ENCODE data around the gene CEBPZOS.
"Not testable (repeated sequence)": the region's sequence is repeated elsewhere in the genome, so short reads cannot be mapped to it uniquely, and the experiment has no call there.

Gene CEBPZOS

DNA sequence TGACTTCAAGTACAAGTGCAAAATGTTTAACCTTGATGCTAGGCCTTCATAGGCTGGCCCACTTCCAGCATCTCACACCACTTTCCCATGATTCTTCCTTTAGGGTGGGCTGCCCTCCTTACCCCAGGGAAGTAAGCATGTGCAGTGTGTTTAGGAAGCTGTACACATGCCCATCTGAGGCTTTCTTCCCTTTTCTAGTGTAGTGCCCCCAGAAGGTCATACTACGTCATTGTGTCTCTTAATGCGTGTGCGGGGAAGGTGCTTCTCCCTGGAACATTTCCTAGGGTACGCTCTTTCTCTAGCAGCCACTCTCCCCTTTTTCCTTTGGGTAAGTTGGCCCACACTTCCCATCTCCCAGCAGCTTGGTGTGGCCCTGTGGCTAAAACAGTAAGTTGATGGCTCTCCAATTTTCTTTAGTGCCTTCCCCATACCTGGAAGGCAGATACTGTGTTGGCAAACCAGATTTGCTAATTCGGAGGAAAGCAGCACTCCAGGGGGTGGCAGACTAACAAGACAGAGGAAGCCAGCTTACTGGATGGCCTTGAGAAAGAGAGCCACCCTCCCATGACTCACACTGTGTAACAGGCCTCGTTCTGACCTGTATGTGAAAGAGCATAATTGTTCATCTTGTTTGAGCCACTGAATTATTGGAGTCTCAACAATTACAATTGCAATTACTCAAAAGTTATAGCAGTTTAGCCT, 6.7 kb upstream of the CEBPZOS start:
- Histone ChIP-seq H3K9me3 (no peaks in the 10 kb centered on the region), H3K4me3 (ENCODE audit: low read depth, low read length) (no peak overlapping the region), H3K27me3 (no peaks in the 10 kb centered on the region), H3K36me3 (no peaks in the 10 kb centered on the region), H3K4me1 (no peaks in the 10 kb centered on the region)
- TF ChIP-seq CTCF (IDR thresholded peaks at IDR 0.05; ENCODE audit: low read depth, low read length): 0 out of 2 replicates have a peak, but pooled peaks have one; percentile 2
- DNase-seq: no peak

DNA sequence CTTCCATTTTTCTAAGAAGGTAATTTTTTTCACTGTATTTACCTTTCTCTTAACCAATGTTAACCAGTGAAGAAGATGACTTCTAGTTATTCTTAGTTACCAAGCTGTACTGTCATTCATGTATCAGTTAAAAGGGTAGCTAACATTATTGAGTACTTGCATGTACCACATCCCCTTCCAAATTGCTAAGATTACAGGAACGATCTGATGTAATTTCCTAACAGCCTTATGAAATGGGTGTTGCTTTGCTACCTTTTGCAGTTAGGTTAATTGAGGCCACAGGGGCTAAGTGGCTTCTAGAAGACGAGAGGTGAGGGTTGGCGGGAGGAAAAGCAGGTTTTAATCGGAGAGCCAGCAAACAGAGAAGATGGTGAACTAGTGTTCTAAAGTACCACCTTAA, 6.0 kb upstream of the CEBPZOS start:
- Histone ChIP-seq H3K9me3 (no peaks in the 10 kb centered on the region), H3K27me3 (no peaks in the 10 kb centered on the region), H3K4me1 (no peaks in the 10 kb centered on the region), H3K36me3 (no peaks in the 10 kb centered on the region), H3K4me3 (ENCODE audit: low read depth, low read length) (no peak overlapping the region)
- TF ChIP-seq CTCF (IDR thresholded peaks at IDR 0.05; ENCODE audit: low read depth, low read length): no peak
- no peak for DNase-seq

DNA sequence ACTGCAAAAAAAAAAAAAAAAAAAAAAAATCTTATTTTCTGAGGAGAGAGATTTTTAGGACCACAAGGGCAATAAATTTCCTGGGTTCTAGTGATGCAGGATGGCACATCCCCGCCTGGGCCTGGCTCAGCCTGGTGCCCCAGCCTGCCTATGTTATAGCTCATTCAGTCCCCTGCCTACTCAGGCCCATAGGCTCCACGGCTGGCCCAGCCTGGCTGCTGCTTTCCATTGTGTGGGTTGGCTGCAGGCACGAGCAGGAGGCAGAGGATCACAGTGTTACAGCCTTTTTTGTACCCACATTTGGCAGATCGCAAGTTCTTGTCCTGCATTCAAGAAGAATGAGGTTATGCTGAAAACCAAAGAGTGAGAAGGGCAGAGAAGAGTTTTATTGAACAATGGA, 5.0 kb upstream of the CEBPZOS start:
- H3K4me1 ChIP-seq: no peaks in the 10 kb centered on the region
- no peak for DNase-seq
- no peak for TF ChIP-seq CTCF (IDR thresholded peaks at IDR 0.05; ENCODE audit: low read depth, low read length)
- H3K9me3 ChIP-seq: no peaks in the 10 kb centered on the region
- H3K4me3 ChIP-seq (ENCODE audit: low read depth, low read length): no peak overlapping the region
- H3K36me3 ChIP-seq: no peaks in the 10 kb centered on the region
- H3K27me3 ChIP-seq: no peaks in the 10 kb centered on the region

- Histone ChIP-seq H3K9me3 (no peaks in the 10 kb centered on the region), H3K27me3 (no peaks in the 10 kb centered on the region), H3K4me3 (ENCODE audit: low read depth, low read length) (no peak overlapping the region), H3K4me1 (no peaks in the 10 kb centered on the region), H3K36me3 (no peaks in the 10 kb centered on the region)
- TF ChIP-seq CTCF (IDR thresholded peaks at IDR 0.05; ENCODE audit: low read depth, low read length): no peak
- DNase-seq: no peak
These were observed 4.5 kb upstream of the CEBPZOS start for GRCh38 chr2:37191747-37192146.

DNA sequence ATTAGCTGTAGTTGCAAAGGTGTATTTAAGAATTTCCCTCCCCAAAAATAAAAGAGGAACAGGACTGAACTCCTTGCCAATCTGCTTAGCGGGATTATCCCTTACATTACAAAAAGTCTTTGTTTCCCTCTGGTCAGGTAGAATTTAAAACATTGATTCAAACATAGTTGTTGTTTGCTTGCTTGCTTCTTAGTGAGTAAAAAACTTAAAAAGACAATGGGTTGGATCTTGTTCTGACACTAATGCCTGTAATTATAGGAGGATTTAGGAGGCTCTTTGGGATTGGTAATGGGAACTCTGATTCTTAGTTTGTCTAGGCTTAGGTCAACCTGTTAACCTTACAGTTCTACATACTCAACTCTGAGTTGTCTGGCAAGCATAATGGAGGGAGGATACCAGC, 3.7 kb upstream of the CEBPZOS start:
- Histone ChIP-seq H3K9me3 (no peaks in the 10 kb centered on the region), H3K4me3 (ENCODE audit: low read depth, low read length) (no peak overlapping the region), H3K27me3 (no peaks in the 10 kb centered on the region), H3K4me1 (no peaks in the 10 kb centered on the region), H3K36me3 (no peaks in the 10 kb centered on the region)
- TF ChIP-seq CTCF (IDR thresholded peaks at IDR 0.05; ENCODE audit: low read depth, low read length): no peak
- no peak for DNase-seq

GRCh38 chr2:37195862-37196319, 405 bp upstream of the CEBPZOS start:
- H3K27me3 ChIP-seq, H3K4me1 ChIP-seq, H3K9me3 ChIP-seq, DNase-seq: not testable (repeated sequence)
- H3K36me3 ChIP-seq: peaks cover 16% of the 10 kb centered on the region
- H3K4me3 ChIP-seq (ENCODE audit: low read depth, low read length): peak overlapping the region; percentile 84

Data from BE2C (cell line).